ENCODE results near the gene C17orf67.

GRCh38 chr17:56876766-56877179 is 43.1 kb upstream of the C17orf67 start:
- TF ChIP-seq CTCF (conservative IDR thresholded peaks at IDR 0.05; ENCODE audit: low read depth in 2 of 2) (no peak), EZH2phosphoT487 (IDR thresholded peaks at IDR 0.05; ENCODE audit: unreplicated experiment) (no peak), CREB1 (CRISPR knock-in tag; IDR thresholded peaks at IDR 0.05; ENCODE audit: low read depth) (no peak), POLR2AphosphoS5 (IDR thresholded peaks at IDR 0.05; ENCODE audit: low read depth) (no peak), EZH2 (IDR thresholded peaks at IDR 0.05; ENCODE audit: low read depth, unreplicated experiment) (no peak)

Measured in GM23338 (cell line).